NCI-H187 (cell line): Measurements from ENCODE around the gene CPVL.

Experiments used
- DNase-seq, 2 experiments: peaks; one replicate each; lab custom pipeline; 2025; lab: John Stamatoyannopoulos, UW

The CPVL gene

GRCh38 chr7:29090836-29091601 lies 55.3 kb downstream of the CPVL start:
- DNase-seq: no peak

GRCh38 chr7:29090151-29090805 lies 56.1 kb downstream of the CPVL start:
- no peak for DNase-seq

- DNase-seq: no peak
Observed at GRCh38 chr7:29087840-29088170, 58.5 kb downstream of the CPVL start.

GRCh38 chr7:29086545-29086944 lies 59.8 kb downstream of the CPVL start:
- no peak for DNase-seq

GRCh38 chr7:29084832-29085231 lies 61.5 kb downstream of the CPVL start:
- DNase-seq: no peak

GRCh38 chr7:29080803-29081202 lies 65.5 kb downstream of the CPVL start:
- DNase-seq: no peak

- DNase-seq: no peak
Observed at GRCh38 chr7:29078311-29079260, 67.8 kb downstream of the CPVL start.

GRCh38 chr7:29077854-29078253 lies 68.5 kb downstream of the CPVL start:
- no peak for DNase-seq

GRCh38 chr7:29077176-29077575 lies 69.2 kb downstream of the CPVL start:
- no peak for DNase-seq

- DNase-seq: no peak
Observed at GRCh38 chr7:29076631-29077030, 69.7 kb downstream of the CPVL start.

- no peak for DNase-seq
Observed at GRCh38 chr7:29075606-29076005, 70.7 kb downstream of the CPVL start.

GRCh38 chr7:29071203-29071874 lies 75.0 kb downstream of the CPVL start:
- no peak for DNase-seq

- no peak for DNase-seq
Observed at GRCh38 chr7:29066641-29067040, 79.7 kb downstream of the CPVL start.

GRCh38 chr7:29065181-29065857 lies 81.0 kb downstream of the CPVL start:
- DNase-seq: no peak

GRCh38 chr7:29063872-29064271 lies 82.5 kb downstream of the CPVL start:
- no peak for DNase-seq

GRCh38 chr7:29063236-29063635 lies 83.1 kb downstream of the CPVL start:
- DNase-seq: no peak

- no peak for DNase-seq
Observed at GRCh38 chr7:29053105-29053872, 93.0 kb downstream of the CPVL start.

GRCh38 chr7:29046978-29047377 lies 99.4 kb downstream of the CPVL start:
- DNase-seq: no peak

GRCh38 chr7:29045258-29046086 lies 100.9 kb downstream of the CPVL start:
- no peak for DNase-seq

GRCh38 chr7:29044554-29044953 lies 101.8 kb downstream of the CPVL start:
- no peak for DNase-seq
